PC-3 (cell line): ENCODE results near the gene SPSB4. TPM values are rescaled to one million over a fixed set of nuclear protein-coding genes. Genes with fewer than 3 reads are reported as not detected.

Experiments
- ATAC-seq: fragments of 200-7000 bp; cut with Tn5 transposase; 2 replicates; pipeline ENCODE4 v1.9.1; 2020; ENCODE audit warnings: mild to moderate bottlenecking, moderate library complexity
- BruUV-seq: library from RNA; stranded (reverse); fragments of 400-500 nt; replicated peaks from 2 replicates; lab custom pipeline; 2021; lab: Mats Ljungman, UMichigan
- CTCF ChIA-PET: fragments of 300-600 bp; sonication (Branson Sonifier 250); formaldehyde crosslinking; loops from one replicate; lab custom pipeline; 2022; ENCODE audit warnings: antibody characterized with exemption; lab: Charles Lee
- POLR2A ChIA-PET: fragments of 300-600 bp; sonication (Branson Sonifier 250); formaldehyde crosslinking; loops from one replicate; lab custom pipeline; 2022; ENCODE audit warnings: antibody characterized with exemption; ENCODE audit not compliant: unreplicated experiment; lab: Charles Lee
- DNase-seq: peaks from one replicate; pipeline ENCODE4 v3.0.0-alpha.2; 2015
- H2AFZ ChIP-seq: fragments of 300-600 bp; sonication (generic); 2 replicates; pipeline ENCODE4 v1.6.0; 2016; ENCODE audit warnings: antibody characterized with exemption, low read length
- H3F3A ChIP-seq: fragments of 300-600 bp; sonication (generic); one replicate; pipeline ENCODE4 v1.6.0; 2017; ENCODE audit warnings: antibody characterized with exemption, low read length, control low read depth, mild to moderate bottlenecking; ENCODE audit not compliant: unreplicated experiment
- H3K27ac ChIP-seq: fragments of 300-600 bp; sonication (generic); 2 replicates; pipeline ENCODE4 v1.5.1; 2016; ENCODE audit warnings: mild to moderate bottlenecking, low read length
- H3K27me3 ChIP-seq: fragments of 300-600 bp; sonication (generic); 2 replicates; pipeline ENCODE4 v1.6.1; 2016; ENCODE audit warnings: low read length, mixed read lengths
- H3K36me3 ChIP-seq: fragments of 300-600 bp; sonication (generic); 2 replicates; pipeline ENCODE4 v1.6.1; 2016; ENCODE audit warnings: low read depth, mixed run types, low read length, mixed read lengths
- H3K4me1 ChIP-seq: fragments of 300-600 bp; sonication (generic); 2 replicates; pipeline ENCODE4 v1.5.1; 2016; ENCODE audit warnings: low read length; ENCODE audit not compliant: insufficient read depth
- H3K4me2 ChIP-seq: fragments of 300-600 bp; sonication (generic); 2 replicates; pipeline ENCODE4 v1.6.0; 2016; ENCODE audit warnings: low read length
- H3K4me3 ChIP-seq: fragments of 300-600 bp; sonication (generic); 2 replicates; pipeline ENCODE4 v1.5.1; 2016; ENCODE audit warnings: mild to moderate bottlenecking, low read length, mixed read lengths
- H3K79me2 ChIP-seq: fragments of 300-600 bp; sonication (generic); 2 replicates; pipeline ENCODE4 v1.6.1; 2017; ENCODE audit warnings: low read length, mixed read lengths
- H3K9ac ChIP-seq: fragments of 300-600 bp; sonication (generic); 2 replicates; pipeline ENCODE4 v1.6.0; 2016; ENCODE audit warnings: mild to moderate bottlenecking, low read length
- H3K9me2 ChIP-seq: fragments of 300-600 bp; sonication (generic); replicated peaks from 2 replicates; pipeline ENCODE4 v1.6.1; 2016; ENCODE audit warnings: mixed run types, low read length, mixed read lengths
- H3K9me3 ChIP-seq: fragments of 300-600 bp; sonication (generic); 2 replicates; pipeline ENCODE4 v1.6.1; 2016; ENCODE audit warnings: low read length, mixed read lengths
- H4K20me1 ChIP-seq: fragments of 300-600 bp; sonication (generic); 2 replicates; pipeline ENCODE4 v1.6.1; 2016; ENCODE audit warnings: low read length, mixed read lengths
- CTCF ChIP-seq: fragments of 300-600 bp; sonication (generic); conservative IDR thresholded peaks from 2 replicates; pipeline ENCODE4 v1.5.1; 2017; ENCODE audit warnings: antibody characterized with exemption, low read depth, mild to moderate bottlenecking, low read length
- EZH2 ChIP-seq: fragments of 300-600 bp; sonication (generic); IDR thresholded peaks from one replicate; pipeline ENCODE4 v1.6.1; 2017; ENCODE audit warnings: antibody characterized with exemption, mild to moderate bottlenecking, low read length; ENCODE audit not compliant: unreplicated experiment
- EZH2phosphoT487 ChIP-seq: fragments of 300-600 bp; sonication (generic); IDR thresholded peaks from 2 replicates; pipeline ENCODE4 v1.6.1; 2018; ENCODE audit warnings: mild to moderate bottlenecking, antibody characterized with exemption, low read length, borderline replicate concordance
- intact Hi-C: fragments of 100-400 bp; cut with micrococcal nuclease; formaldehyde crosslinking; loops from 2 replicates; pipeline ENCODE4 v1.9.0; 2023
- total RNA-seq: library from RNA; depleted of rRNA; stranded (reverse); fragments of >200 nt; gene quantifications from 2 replicates; pipeline ENCODE4 v1.2.3, GENCODE V29; 2014

The SPSB4 gene
- total RNA-seq, 1 experiment from 2014 or later = not detected

- Histone ChIP-seq H3K4me3 (no peak overlapping the region), H3K9me2 (no peaks in the 10 kb centered on the region), H3K36me3 (no peaks in the 10 kb centered on the region), H2AFZ (no peak overlapping the region), H3K9ac (no peak overlapping the region), H3F3A (no peaks in the 10 kb centered on the region), H3K4me1 (no peaks in the 10 kb centered on the region), H3K27me3 (no peaks in the 10 kb centered on the region), H3K9me3 (no peaks in the 10 kb centered on the region), H3K4me2 (no peak overlapping the region), H3K27ac (no peak overlapping the region), H3K79me2 (no peaks in the 10 kb centered on the region), H4K20me1 (no peaks in the 10 kb centered on the region)
- TF ChIP-seq EZH2phosphoT487 (no peak), EZH2 (no peak), CTCF (no peak)
- POLR2A ChIA-PET = no interaction called here
- no TSS peak for BruUV-seq
- ATAC-seq (no peak), DNase-seq (no peak)
- CTCF ChIA-PET = no interaction called here
- intact Hi-C loops = no loop called here
Observed at GRCh38 chr3:141096981-141097380, 45.8 kb downstream of the SPSB4 start.

- Histone ChIP-seq H3K4me3 (no peak overlapping the region), H3K9ac (no peak overlapping the region), H3K4me2 (no peak overlapping the region), H3K9me2 (no peaks in the 10 kb centered on the region), H3K27ac (no peak overlapping the region), H4K20me1 (no peaks in the 10 kb centered on the region), H3K9me3 (no peaks in the 10 kb centered on the region), H3K27me3 (no peaks in the 10 kb centered on the region), H2AFZ (no peak overlapping the region), H3F3A (no peaks in the 10 kb centered on the region), H3K36me3 (no peaks in the 10 kb centered on the region), H3K79me2 (no peaks in the 10 kb centered on the region), H3K4me1 (no peaks in the 10 kb centered on the region)
- BruUV-seq = no TSS peak
- intact Hi-C loops = no loop called here
- ATAC-seq (no peak), DNase-seq (no peak)
- TF ChIP-seq CTCF (no peak), EZH2phosphoT487 (no peak), EZH2 (no peak)
- POLR2A ChIA-PET = no interaction called here
- CTCF ChIA-PET = no interaction called here
Observed at GRCh38 chr3:141100112-141100511, 49.0 kb downstream of the SPSB4 start.

GRCh38 chr3:141100531-141101320 lies 49.6 kb downstream of the SPSB4 start:
- intact Hi-C loops = no loop called here
- Histone ChIP-seq H3K4me1 (no peaks in the 10 kb centered on the region), H4K20me1 (no peaks in the 10 kb centered on the region), H3K9me3 (no peaks in the 10 kb centered on the region), H3K4me3 (no peak overlapping the region), H3K27ac (no peak overlapping the region), H3K9ac (no peak overlapping the region), H3F3A (no peaks in the 10 kb centered on the region), H2AFZ (no peak overlapping the region), H3K4me2 (no peak overlapping the region), H3K9me2 (no peaks in the 10 kb centered on the region), H3K79me2 (no peaks in the 10 kb centered on the region), H3K36me3 (no peaks in the 10 kb centered on the region), H3K27me3 (no peaks in the 10 kb centered on the region)
- ChIA-PET POLR2A (no interaction called here), CTCF (no interaction called here)
- ATAC-seq = no peak
- TF ChIP-seq CTCF (no peak), EZH2 (no peak), EZH2phosphoT487 (no peak)
- no peak for DNase-seq
- no TSS peak for BruUV-seq
